GM18867 (cell line): ENCODE measurements around the gene HDDC2.
"Not testable (repeated sequence)": the region's sequence is repeated elsewhere in the genome, so short reads cannot be mapped to it uniquely, and the experiment has no call there.

Source experiments
- ATAC-seq: cut with Tn5 transposase; IDR thresholded peaks from one replicate; pipeline ENCODE4 v1.9.1; 2021; ENCODE audit warnings: mild to moderate bottlenecking, moderate library complexity; ENCODE audit not compliant: unreplicated experiment

The HDDC2 gene

GRCh38 chr6:125307150-125307838, 5.5 kb upstream of the HDDC2 start:
- ATAC-seq, result no peak

- ATAC-seq, result no peak
Observed at GRCh38 chr6:125306756-125307149, 5.0 kb upstream of the HDDC2 start.

GRCh38 chr6:125304970-125305660, 3.3 kb upstream of the HDDC2 start:
- ATAC-seq, result no peak

GRCh38 chr6:125303512-125303854, 1.7 kb upstream of the HDDC2 start:
- no peak for ATAC-seq

- no peak for ATAC-seq
Observed at GRCh38 chr6:125302840-125303511, 1.2 kb upstream of the HDDC2 start.

- no peak for ATAC-seq
Observed at GRCh38 chr6:125300992-125301434, 754 bp downstream of the HDDC2 start.

- no peak for ATAC-seq
Observed at GRCh38 chr6:125299257-125299656, 2.5 kb downstream of the HDDC2 start.

- no peak for ATAC-seq
Observed at GRCh38 chr6:125296471-125296870, 5.3 kb downstream of the HDDC2 start.

GRCh38 chr6:125294925-125295324, 6.8 kb downstream of the HDDC2 start:
- no peak for ATAC-seq

GRCh38 chr6:125294036-125294435, 7.7 kb downstream of the HDDC2 start:
- no peak for ATAC-seq

- no peak for ATAC-seq
Observed at GRCh38 chr6:125293587-125293986, 8.2 kb downstream of the HDDC2 start.

GRCh38 chr6:125287718-125288117, 14.0 kb downstream of the HDDC2 start:
- no peak for ATAC-seq

GRCh38 chr6:125285936-125286335, 15.8 kb downstream of the HDDC2 start:
- no peak for ATAC-seq

GRCh38 chr6:125285353-125285752, 16.4 kb downstream of the HDDC2 start:
- no peak for ATAC-seq

- ATAC-seq, result not testable (repeated sequence)
Observed at GRCh38 chr6:125282470-125282869, 19.3 kb downstream of the HDDC2 start.

- not testable (repeated sequence) for ATAC-seq
Observed at GRCh38 chr6:125280370-125281035, 21.3 kb downstream of the HDDC2 start.

- no peak for ATAC-seq
Observed at GRCh38 chr6:125279961-125280360, 21.8 kb downstream of the HDDC2 start.

GRCh38 chr6:125277838-125278237, 23.9 kb downstream of the HDDC2 start:
- no peak for ATAC-seq

GRCh38 chr6:125275779-125276178, 26.0 kb downstream of the HDDC2 start:
- ATAC-seq, result no peak

- no peak for ATAC-seq
Observed at GRCh38 chr6:125274935-125275334, 26.8 kb downstream of the HDDC2 start.

GRCh38 chr6:125273965-125274364, 27.8 kb downstream of the HDDC2 start:
- ATAC-seq, result no peak

- no peak for ATAC-seq
Observed at GRCh38 chr6:125273251-125273650, 28.5 kb downstream of the HDDC2 start.
